ENCODE measurements around the gene BCAS3. TPM values are rescaled to one million over a fixed set of nuclear protein-coding genes. Genes with fewer than 3 reads are reported as not detected.
A peak's percentile ranks its signal among the peaks of the same experiment; 100 is the strongest.

Gene BCAS3
- polyA plus RNA-seq, 3 donors, result 10.3 to 19.1 (median 14.7) TPM

- WGBS (ENCODE audit: insufficient coverage), result 75% methylated on average over 2 of the region's 4 CpGs
- no peak overlapping the region for H3K4me2 ChIP-seq (replicated peaks; ENCODE audit: extremely low read depth, low read length, poor library complexity, severe bottlenecking)
- DNase-seq, result no peak
- H3K9ac ChIP-seq (ENCODE audit: insufficient read depth, low read length, poor library complexity, severe bottlenecking), result no peak overlapping the region
- H3K9me3 Mint-ChIP-seq, result peaks cover 0 to 4% (median 0%) of the 10 kb centered on the region in 7 donors
- intact Hi-C loops (cut with micrococcal nuclease), result no loop called here
- H3K4me3 ChIP-seq (replicated peaks in 1 of 3; ENCODE audit: low read depth in 2 of 3, low read length in 3 of 3), result no peak overlapping the region
- no peak overlapping the region for H3K27ac Mint-ChIP-seq
- H3K27ac ChIP-seq (ENCODE audit: low read depth in 1 of 2, low read length in 2 of 2), result no peak overlapping the region
- no peaks in the 10 kb centered on the region for H3K79me2 ChIP-seq (ENCODE audit: insufficient read depth, low read length)
- H3K27me3 ChIP-seq (ENCODE audit: control insufficient read depth in 2 of 2, insufficient read depth in 2 of 2, low read length in 2 of 2), result peaks cover 2 to 47% of the 10 kb centered on the region in 2 donors
- no peaks in the 10 kb centered on the region for H4K20me1 ChIP-seq (ENCODE audit: insufficient read depth, low read length)
- H3K27me3 Mint-ChIP-seq (ENCODE audit: low read depth in 3 of 3), result peaks cover 26 to 79% (median 39%) of the 10 kb centered on the region in 3 donors
- H3K4me3 Mint-ChIP-seq, result peak overlapping the region in 1 of 2 donors; percentile 5
- peaks cover 0 to 2% of the 10 kb centered on the region in 2 donors for H3K36me3 Mint-ChIP-seq
- peaks cover 5% of the 10 kb centered on the region for H3K4me1 Mint-ChIP-seq
- peaks cover 6 to 11% of the 10 kb centered on the region in 2 donors for H3K4me1 ChIP-seq (ENCODE audit: control insufficient read depth in 1 of 2, insufficient read depth in 2 of 2, low read length in 2 of 2)
- no peaks in the 10 kb centered on the region for H3K9me3 ChIP-seq (replicated peaks in 1 of 2; ENCODE audit: control insufficient read depth in 1 of 2, insufficient read depth in 1 of 2, low read length in 2 of 2)
- TF ChIP-seq CTCF (IDR thresholded peaks at IDR 0.05), result no peak
- no peaks in the 10 kb centered on the region for H3K36me3 ChIP-seq (replicated peaks in 1 of 2; ENCODE audit: control insufficient read depth in 1 of 2, insufficient read depth in 2 of 2, low read length in 2 of 2)
- H2AFZ ChIP-seq (ENCODE audit: insufficient read depth, low read depth, low read length, poor library complexity, severe bottlenecking), result no peak overlapping the region
Measured at GRCh38 chr17:61420052-61420451, 742.4 kb downstream of the BCAS3 start.

GRCh38 chr17:61420745-61421398, 743.2 kb downstream of the BCAS3 start:
- H3K27ac Mint-ChIP-seq, result no peak overlapping the region
- no peak overlapping the region for H3K9ac ChIP-seq (ENCODE audit: insufficient read depth, low read length, poor library complexity, severe bottlenecking)
- H4K20me1 ChIP-seq (ENCODE audit: insufficient read depth, low read length), result no peaks in the 10 kb centered on the region
- no peaks in the 10 kb centered on the region for H3K79me2 ChIP-seq (ENCODE audit: insufficient read depth, low read length)
- no peak overlapping the region for H3K4me3 ChIP-seq (replicated peaks in 1 of 3; ENCODE audit: low read depth in 2 of 3, low read length in 3 of 3)
- TF ChIP-seq CTCF (IDR thresholded peaks at IDR 0.05), result no peak
- intact Hi-C loops (cut with micrococcal nuclease), result no loop called here
- peaks cover 0 to 2% of the 10 kb centered on the region in 2 donors for H3K36me3 Mint-ChIP-seq
- no peak overlapping the region for H3K4me2 ChIP-seq (replicated peaks; ENCODE audit: extremely low read depth, low read length, poor library complexity, severe bottlenecking)
- H3K4me3 Mint-ChIP-seq, result peak overlapping the region in 1 of 2 donors; percentile 26
- 90% methylated on average over 3 of the region's 4 CpGs for WGBS (ENCODE audit: insufficient coverage)
- peaks cover 2 to 43% of the 10 kb centered on the region in 2 donors for H3K27me3 ChIP-seq (ENCODE audit: control insufficient read depth in 2 of 2, insufficient read depth in 2 of 2, low read length in 2 of 2)
- H3K9me3 ChIP-seq (replicated peaks in 1 of 2; ENCODE audit: control insufficient read depth in 1 of 2, insufficient read depth in 1 of 2, low read length in 2 of 2), result no peaks in the 10 kb centered on the region
- no peaks in the 10 kb centered on the region for H3K36me3 ChIP-seq (replicated peaks in 1 of 2; ENCODE audit: control insufficient read depth in 1 of 2, insufficient read depth in 2 of 2, low read length in 2 of 2)
- H3K9me3 Mint-ChIP-seq, result peaks cover 0 to 4% (median 0%) of the 10 kb centered on the region in 7 donors
- H3K27ac ChIP-seq (ENCODE audit: low read depth in 1 of 2, low read length in 2 of 2), result no peak overlapping the region
- no peak for DNase-seq
- H3K27me3 Mint-ChIP-seq (ENCODE audit: low read depth in 3 of 3), result peaks cover 28 to 77% (median 44%) of the 10 kb centered on the region in 3 donors
- no peak overlapping the region for H2AFZ ChIP-seq (ENCODE audit: insufficient read depth, low read depth, low read length, poor library complexity, severe bottlenecking)
- H3K4me1 Mint-ChIP-seq, result peaks cover 5% of the 10 kb centered on the region
- peaks cover 6 to 11% of the 10 kb centered on the region in 2 donors for H3K4me1 ChIP-seq (ENCODE audit: control insufficient read depth in 1 of 2, insufficient read depth in 2 of 2, low read length in 2 of 2)

Data from CD14-positive monocyte (primary cell).